GM18526 (cell line): Measurements from ENCODE around the gene LPIN3.

ENCODE experiments used
- POLR2A ChIP-seq: IDR thresholded peaks from 3 replicates; pipeline ENCODE4 v1.6.1; 2011; ENCODE audit not compliant: insufficient read length; ENCODE audit errors: extremely low read depth

LPIN3 gene

GRCh38 chr20:41405436-41405835 lies 64.8 kb downstream of the LPIN3 start:
- TF ChIP-seq POLR2A, result no peak

GRCh38 chr20:41406353-41406752 lies 65.7 kb downstream of the LPIN3 start:
- no peak for TF ChIP-seq POLR2A

- no peak for TF ChIP-seq POLR2A
These were observed 66.3 kb downstream of the LPIN3 start for GRCh38 chr20:41406896-41407444.

GRCh38 chr20:41407607-41408006 lies 67.0 kb downstream of the LPIN3 start:
- no peak for TF ChIP-seq POLR2A

- TF ChIP-seq POLR2A, result no peak
These were observed 67.7 kb downstream of the LPIN3 start for GRCh38 chr20:41408156-41408794.

GRCh38 chr20:41408986-41409385 lies 68.4 kb downstream of the LPIN3 start:
- no peak for TF ChIP-seq POLR2A
